Testis (tissue), 5 donors: ENCODE measurements around the gene DAZAP2. TPM values are rescaled to one million over a fixed set of nuclear protein-coding genes. Genes with fewer than 3 reads are reported as not detected.

Experiments
- DNase-seq: peaks from one replicate; pipeline ENCODE4 v3.0.0-alpha.2; 2019
- H3K27ac ChIP-seq, 2 donors: fragments of 200-600 bp; sonication (generic); one replicate each; pipeline ENCODE4 v1.5.1; 2019
- H3K27me3 ChIP-seq: fragments of 200-600 bp; sonication (generic); one replicate; pipeline ENCODE4 v1.5.1; 2019
- H3K36me3 ChIP-seq: fragments of 200-600 bp; sonication (generic); one replicate; pipeline ENCODE4 v1.5.1; 2017; ENCODE audit warnings: low read depth; ENCODE audit errors: missing control alignments
- H3K4me1 ChIP-seq: fragments of 200-600 bp; sonication (generic); one replicate; pipeline ENCODE4 v1.5.1; 2019
- H3K4me3 ChIP-seq, 2 donors: fragments of 200-600 bp; sonication (generic); one replicate each; pipeline ENCODE4 v1.5.1; 2017 to 2019
- H3K9me3 ChIP-seq: fragments of 200-600 bp; sonication (generic); one replicate; pipeline ENCODE4 v1.5.1; 2017
- CTCF ChIP-seq, 3 experiments: fragments of 450-650 bp in 2 of 3; fragments of 200-600 bp in 1 of 3; sonication (generic) in 1 of 3; IDR thresholded peaks; one replicate each; pipeline ENCODE4 v1.5.1; 2016 to 2019; ENCODE audit warnings: antibody characterized with exemption in 3 of 3, mild to moderate bottlenecking in 2 of 3, moderate library complexity in 1 of 3
- POLR2A ChIP-seq: fragments of 450-650 bp; IDR thresholded peaks from one replicate; pipeline ENCODE4 v1.6.1; 2017; ENCODE audit warnings: antibody characterized with exemption, mild to moderate bottlenecking, moderate library complexity
- WGBS, 2 donors: methylation state at CpG; one replicate each; pipeline ENCODE4 v1.1.5; 2018; 5-methylcytosine and 5-hydroxymethylcytosine counted together
- intact Hi-C: fragments of 100-400 bp; cut with DNase I; formaldehyde crosslinking; loops from one replicate; pipeline ENCODE4 v1.15.1; 2023; ENCODE audit warnings: low total_unique reads
- long read RNA-seq, 2 donors: transcript quantifications; one replicate each; lab custom pipeline, GENCODE V29; 2026
- polyA plus RNA-seq: library from polyadenylated mRNA; stranded (reverse); fragments of 350-450 nt; fragmentation: Illumina TruSeq; extraction: RNeasy Lipid Tissue Mini Kit (QIAGEN cat#74804); gene quantifications from one replicate; pipeline ENCODE4 v1.2.3, GENCODE V29; 2014; ENCODE audit warnings: low read depth, low replicate concordance; ENCODE audit not compliant: insufficient read depth
- total RNA-seq, 2 donors: library from RNA; depleted of rRNA; stranded (reverse); fragments of >200 nt; gene quantifications; one replicate each; pipeline ENCODE4 v1.2.3, GENCODE V29; 2016

Gene DAZAP2
- total RNA-seq = 100 to 1,000 TPM; 106 to 176 TPM
- 226 TPM for polyA plus RNA-seq
- long read RNA-seq, donor 1, transcript DAZAP2-201 (4 exons, 2,598 nt) = major isoform, 39 of 62 reads
- long read RNA-seq, donor 1, transcript DAZAP2-214 (2 exons, 3,664 nt) = minor isoform, 10 of 62 reads
- long read RNA-seq, donor 1, partial matches to known transcripts = 12 of 62 reads
- long read RNA-seq, donor 1, other reads (novel, unspliced or antisense) = 0 of 62 reads
- long read RNA-seq, donor 2, transcript DAZAP2-214 (2 exons, 3,664 nt) = minor isoform, 8 of 43 reads
- long read RNA-seq, donor 2, transcript DAZAP2-201 (4 exons, 2,598 nt) = major isoform, 30 of 43 reads
- long read RNA-seq, donor 2, partial matches to known transcripts = 5 of 43 reads
- long read RNA-seq, donor 2, other reads (novel, unspliced or antisense) = 0 of 43 reads

- H3K36me3 ChIP-seq = no peaks in the 10 kb centered on the region
- peak; percentile 98 for DNase-seq
- intact Hi-C loops = no loop called here
- peaks cover 8% of the 10 kb centered on the region for H3K4me1 ChIP-seq
- H3K4me3 ChIP-seq = peak within 1 kb of the TSS; percentile 99 to 100
- 0 to 1% methylated on average over 36 to 70 of the region's 70 CpGs for WGBS, 2 donors
- H3K27ac ChIP-seq = peak within 1 kb of the TSS; percentile 99 to 100
- peak; percentile 91 for TF ChIP-seq POLR2A
- peak in 1 of 3 experiments; percentile 6 for TF ChIP-seq CTCF (IDR thresholded peaks at IDR 0.05)
- H3K9me3 ChIP-seq = no peaks in the 10 kb centered on the region
- no peaks in the 10 kb centered on the region for H3K27me3 ChIP-seq
These were observed at the start of gene DAZAP2 for GRCh38 chr12:51238510-51239334. DAZAP2 (plus strand) TSS chr12:51238826; CDS start chr12:51238908, 82 bp downstream.

DNA sequence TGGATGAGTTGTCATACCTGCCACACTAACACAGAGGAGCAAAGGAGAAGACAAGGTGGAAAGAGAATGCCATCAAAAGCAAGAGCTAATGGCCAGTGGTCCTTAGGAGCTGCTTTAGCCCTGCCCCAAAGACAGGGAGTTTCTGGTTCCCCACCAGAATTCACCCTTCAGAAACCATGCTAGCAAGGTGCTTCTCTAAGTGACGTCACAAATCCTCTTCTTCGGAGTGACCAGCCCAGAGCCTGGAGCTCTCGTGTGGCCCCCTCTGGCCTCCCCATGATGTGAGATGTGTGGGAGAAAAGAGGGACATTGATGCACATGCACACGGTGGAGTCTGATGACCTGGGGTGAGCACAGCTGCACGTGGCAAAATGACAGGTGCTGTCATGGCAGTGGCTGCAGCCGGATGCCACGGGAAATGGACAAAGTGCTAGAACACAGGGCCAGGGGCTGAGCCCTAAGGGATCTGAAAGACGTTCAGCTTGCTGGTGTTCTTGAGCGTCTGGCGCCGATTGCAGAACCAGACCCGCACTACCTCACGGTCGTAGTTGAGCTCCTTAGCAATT lies 48.8 kb upstream of the DAZAP2 start:
- 89 to 90% methylated on average over 12 to 14 of the region's 14 CpGs for WGBS, 2 donors
- no peak for DNase-seq
- intact Hi-C loops = no loop called here

DNA sequence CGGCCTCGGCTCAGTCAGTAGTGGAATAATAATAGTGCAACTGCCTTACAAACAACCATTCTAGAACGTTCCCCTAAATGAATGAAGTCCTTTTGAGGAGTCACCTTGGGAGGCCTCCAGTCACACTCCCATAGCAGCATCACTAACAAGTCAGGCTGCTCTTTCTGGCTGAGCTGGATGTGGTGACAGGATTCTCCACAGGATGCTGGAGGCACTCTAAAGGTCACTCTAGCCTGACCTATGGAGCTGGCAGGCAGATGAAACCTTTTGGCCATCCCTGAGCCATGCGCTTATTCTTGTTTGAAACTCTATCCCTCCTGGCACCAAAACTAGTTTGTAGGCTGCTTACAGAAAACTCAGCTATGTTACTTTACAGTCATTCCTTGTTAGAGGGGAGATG lies 47.8 kb upstream of the DAZAP2 start:
- Histone ChIP-seq H3K4me3 (no peak overlapping the region), H3K36me3 (no peaks in the 10 kb centered on the region), H3K9me3 (no peaks in the 10 kb centered on the region), H3K27me3 (no peaks in the 10 kb centered on the region), H3K4me1 (no peaks in the 10 kb centered on the region), H3K27ac (no peak overlapping the region)
- 94 to 95% methylated on average over 2 to 4 of the region's 4 CpGs for WGBS, 2 donors
- no peak for DNase-seq
- intact Hi-C loops = no loop called here
- no peak for TF ChIP-seq POLR2A

More for the DNA sequence above, 48.8 kb upstream of the DAZAP2 start:
- Histone ChIP-seq H3K9me3 (no peaks in the 10 kb centered on the region), H3K27me3 (no peaks in the 10 kb centered on the region), H3K36me3 (no peaks in the 10 kb centered on the region), H3K27ac (no peak overlapping the region), H3K4me1 (no peaks in the 10 kb centered on the region), H3K4me3 (no peak overlapping the region)
- no peak for TF ChIP-seq CTCF (IDR thresholded peaks at IDR 0.05)

DNA sequence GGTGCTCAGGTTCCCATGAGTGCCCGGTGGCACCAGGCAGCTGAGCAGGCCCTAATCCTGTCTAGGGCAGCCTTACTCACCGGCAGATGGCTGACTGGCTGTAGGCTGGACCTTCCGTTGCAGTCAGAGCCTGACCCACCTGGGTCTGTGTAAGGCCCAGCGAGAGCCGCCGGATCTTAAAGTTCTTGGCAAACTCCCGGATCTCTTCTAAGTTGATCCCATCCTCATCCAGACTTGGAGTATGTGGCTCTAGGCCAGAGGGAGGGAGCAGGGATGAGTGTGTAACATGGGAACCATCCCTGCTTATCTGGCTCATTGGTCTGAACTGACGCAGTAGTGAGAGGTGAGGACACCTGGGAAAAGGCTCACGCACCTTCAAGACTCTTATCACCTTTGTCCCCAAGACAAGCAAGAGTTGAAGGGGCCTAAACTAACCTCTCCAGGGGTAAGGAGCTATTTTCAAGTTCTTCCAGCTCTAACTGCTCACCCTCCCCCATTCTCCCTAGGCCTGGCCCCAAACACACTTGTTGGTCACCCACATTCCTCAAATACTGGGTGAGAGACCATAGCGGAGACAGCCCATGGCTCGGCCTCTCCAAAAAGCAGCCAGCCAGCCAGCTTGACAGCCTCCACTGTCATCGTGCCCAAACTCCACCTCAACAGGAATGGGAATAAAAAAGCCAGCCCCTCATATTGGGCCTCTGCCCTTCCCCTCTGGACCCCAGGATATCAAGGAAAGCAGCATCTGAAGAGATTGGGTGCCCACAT lies 46.9 kb upstream of the DAZAP2 start:
- H3K36me3 ChIP-seq = no peaks in the 10 kb centered on the region
- 93 to 97% methylated on average over 10 to 12 of the region's 12 CpGs for WGBS, 2 donors
- no peaks in the 10 kb centered on the region for H3K9me3 ChIP-seq
- H3K4me3 ChIP-seq = no peak overlapping the region
- TF ChIP-seq CTCF (IDR thresholded peaks at IDR 0.05) = no peak
- TF ChIP-seq POLR2A = no peak
- intact Hi-C loops = no loop called here
- H3K27me3 ChIP-seq = no peaks in the 10 kb centered on the region
- no peak for DNase-seq
- H3K4me1 ChIP-seq = no peaks in the 10 kb centered on the region
- no peak overlapping the region for H3K27ac ChIP-seq
